GM19025 (cell line): Measurements from ENCODE around the gene TADA3.
A peak's percentile ranks its signal among the peaks of the same experiment; 100 is the strongest.

Experiments
- ATAC-seq: cut with Tn5 transposase; IDR thresholded peaks from one replicate; pipeline ENCODE4 v1.9.1; 2021; ENCODE audit warnings: mild to moderate bottlenecking, low read depth, moderate library complexity; ENCODE audit not compliant: unreplicated experiment

The TADA3 gene, protein sequence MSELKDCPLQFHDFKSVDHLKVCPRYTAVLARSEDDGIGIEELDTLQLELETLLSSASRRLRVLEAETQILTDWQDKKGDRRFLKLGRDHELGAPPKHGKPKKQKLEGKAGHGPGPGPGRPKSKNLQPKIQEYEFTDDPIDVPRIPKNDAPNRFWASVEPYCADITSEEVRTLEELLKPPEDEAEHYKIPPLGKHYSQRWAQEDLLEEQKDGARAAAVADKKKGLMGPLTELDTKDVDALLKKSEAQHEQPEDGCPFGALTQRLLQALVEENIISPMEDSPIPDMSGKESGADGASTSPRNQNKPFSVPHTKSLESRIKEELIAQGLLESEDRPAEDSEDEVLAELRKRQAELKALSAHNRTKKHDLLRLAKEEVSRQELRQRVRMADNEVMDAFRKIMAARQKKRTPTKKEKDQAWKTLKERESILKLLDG

DNA sequence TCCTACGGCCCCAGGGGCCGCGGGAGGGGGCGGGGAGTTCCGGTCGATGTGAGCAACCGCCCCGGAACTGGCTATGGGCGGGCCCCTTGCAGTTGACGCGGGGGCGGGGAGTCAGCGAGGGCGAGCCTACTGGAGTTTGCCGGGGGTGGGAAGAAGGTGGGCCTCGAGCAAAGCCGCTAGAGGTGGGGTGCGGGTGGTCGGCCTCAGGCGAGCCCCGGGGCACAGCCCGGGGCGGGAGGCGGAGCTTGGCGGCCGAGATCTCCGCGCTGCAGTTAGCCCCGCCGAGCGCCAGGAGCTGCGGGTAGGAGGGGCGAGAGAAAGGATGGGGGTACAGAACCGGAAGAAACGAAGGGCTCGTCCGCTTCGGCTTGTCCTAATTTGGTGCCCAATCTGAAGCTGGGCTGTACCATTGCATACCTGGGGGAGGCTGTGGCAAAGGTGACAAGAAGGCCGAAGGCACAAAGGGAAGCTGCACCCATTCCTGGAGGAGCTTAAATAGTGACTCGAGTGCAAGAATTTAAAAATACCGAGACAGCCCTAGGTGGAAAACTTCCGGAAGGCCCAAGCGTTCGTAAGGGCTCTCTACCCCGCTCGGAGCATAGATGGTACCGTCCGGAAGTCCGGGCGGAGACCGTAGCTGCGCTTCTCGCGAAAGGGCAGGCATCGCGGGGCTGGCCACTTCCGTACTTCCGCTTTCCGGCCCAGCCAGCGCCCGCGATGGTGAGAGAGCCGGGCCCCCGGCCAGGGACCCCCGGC lies at the start of gene TADA3, which contains the start of gene ARPC4:
Gene TADA3 (minus strand): TSS at position 69 of the 756 bp plus-strand sequence. CDS start 1,007 bp downstream, outside the sequence.
Gene ARPC4 (plus strand): TSS at position 678 of the 756 bp plus-strand sequence. CDS start 40 bp downstream, at position 718.
- peak; percentile 78 for ATAC-seq

DNA sequence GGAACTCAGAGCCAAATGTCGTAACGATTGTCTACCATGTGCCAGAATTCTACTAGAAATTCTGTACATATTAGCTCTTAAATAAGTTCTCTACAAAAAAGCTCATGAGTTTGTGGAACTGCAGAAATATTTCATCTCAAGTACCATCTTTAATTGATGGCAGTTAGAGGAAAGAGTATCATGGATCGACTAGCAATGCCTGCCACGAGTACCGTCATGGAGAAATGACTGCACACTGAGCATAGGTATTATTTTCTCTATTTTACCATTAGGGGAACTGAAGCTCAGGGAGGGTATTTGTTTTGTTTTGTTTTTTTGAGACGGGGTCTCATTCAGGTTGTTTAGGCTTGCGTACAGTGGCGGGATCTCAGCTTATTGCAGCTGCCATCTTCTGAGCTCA lies 48.7 kb upstream of the TADA3 start:
- no peak for ATAC-seq

DNA sequence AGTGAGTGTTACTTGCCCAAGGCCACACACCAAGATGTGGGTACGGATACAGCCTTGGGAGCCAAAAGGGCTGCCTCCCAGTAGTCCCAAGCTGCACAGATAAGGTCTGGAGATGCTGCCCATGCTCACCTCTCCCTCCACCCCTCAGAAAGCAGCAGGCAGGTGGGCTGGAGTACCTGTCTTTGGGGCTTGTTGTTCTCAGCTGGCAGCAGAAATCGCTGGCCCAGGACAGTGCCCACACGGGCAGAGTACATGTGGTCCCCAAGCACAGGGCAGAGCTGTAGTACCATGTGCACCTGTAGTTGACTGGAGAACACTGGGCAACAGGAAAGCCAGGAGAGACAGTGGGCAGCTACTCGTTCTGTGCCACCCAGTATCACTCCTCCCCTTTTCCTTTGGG lies 46.6 kb upstream of the TADA3 start:
- ATAC-seq: no peak

DNA sequence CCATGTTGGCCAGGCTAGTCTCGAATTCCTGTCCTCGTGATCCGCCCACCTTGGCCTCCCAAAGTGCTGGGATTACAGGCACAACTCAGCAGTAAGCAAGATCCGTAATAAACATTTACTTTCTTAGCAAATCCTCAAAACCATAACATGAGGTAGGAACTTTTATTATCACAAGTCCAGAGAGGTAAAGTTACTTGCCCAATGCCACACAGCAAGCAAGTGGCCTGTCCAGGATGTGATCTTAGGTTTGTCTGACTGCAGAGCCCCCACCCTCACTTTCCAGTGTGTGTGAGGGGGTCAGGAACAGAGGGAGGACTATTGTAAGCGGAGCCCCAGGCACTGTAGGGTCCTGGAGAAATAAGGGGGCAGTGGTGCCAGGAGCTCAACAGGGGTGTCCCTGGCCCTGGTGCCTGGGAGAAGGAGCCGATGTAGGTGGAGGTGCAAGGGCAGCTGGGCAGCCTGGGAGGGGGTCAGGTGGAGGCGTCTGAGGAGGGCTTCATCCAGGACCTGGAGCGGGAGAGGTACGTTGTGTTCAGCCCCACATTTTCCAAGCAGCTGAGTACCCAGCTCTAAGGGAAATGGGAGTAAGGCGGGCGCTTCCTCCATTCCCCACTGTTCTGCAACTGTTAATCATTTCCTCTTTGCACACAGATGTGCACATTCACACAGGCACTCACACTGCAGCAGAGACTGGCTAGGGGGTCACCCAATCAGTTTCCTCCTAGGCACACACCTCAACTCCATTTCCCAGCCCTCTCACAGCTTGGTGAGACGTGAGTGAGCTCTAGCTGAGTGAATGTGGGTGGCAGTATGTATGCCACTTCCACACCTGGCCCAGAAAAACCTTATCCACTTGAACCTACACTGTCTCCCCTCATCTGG lies 45.7 kb upstream of the TADA3 start:
- ATAC-seq: no peak

- ATAC-seq: no peak
Measured at GRCh38 chr3:9834520-9835380, 42.5 kb upstream of the TADA3 start.

DNA sequence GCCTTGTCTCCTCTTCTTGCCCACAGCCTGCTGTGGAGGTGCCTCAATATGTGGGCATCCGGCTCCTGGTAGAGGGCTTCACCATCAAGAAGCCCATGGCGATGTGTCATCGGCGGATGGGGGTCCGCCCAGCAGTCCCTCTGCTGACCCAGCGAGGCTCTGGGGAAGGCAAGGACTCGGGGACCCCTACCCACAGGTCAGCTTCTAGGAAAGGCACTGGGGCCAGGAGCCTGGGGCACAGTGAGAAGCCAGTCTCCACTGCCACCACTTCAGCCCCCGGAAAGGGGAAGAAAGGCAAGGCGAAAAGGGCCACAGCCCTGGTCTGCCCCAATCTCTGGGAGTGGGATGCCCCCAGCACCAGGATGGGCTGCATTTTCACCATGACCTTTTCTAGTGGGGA lies 40.8 kb upstream of the TADA3 start:
- ATAC-seq: no peak

GRCh38 chr3:9831253-9831652 lies 39.0 kb upstream of the TADA3 start:
- ATAC-seq: no peak

GRCh38 chr3:9828801-9829755 lies 36.8 kb upstream of the TADA3 start:
- ATAC-seq: no peak

DNA sequence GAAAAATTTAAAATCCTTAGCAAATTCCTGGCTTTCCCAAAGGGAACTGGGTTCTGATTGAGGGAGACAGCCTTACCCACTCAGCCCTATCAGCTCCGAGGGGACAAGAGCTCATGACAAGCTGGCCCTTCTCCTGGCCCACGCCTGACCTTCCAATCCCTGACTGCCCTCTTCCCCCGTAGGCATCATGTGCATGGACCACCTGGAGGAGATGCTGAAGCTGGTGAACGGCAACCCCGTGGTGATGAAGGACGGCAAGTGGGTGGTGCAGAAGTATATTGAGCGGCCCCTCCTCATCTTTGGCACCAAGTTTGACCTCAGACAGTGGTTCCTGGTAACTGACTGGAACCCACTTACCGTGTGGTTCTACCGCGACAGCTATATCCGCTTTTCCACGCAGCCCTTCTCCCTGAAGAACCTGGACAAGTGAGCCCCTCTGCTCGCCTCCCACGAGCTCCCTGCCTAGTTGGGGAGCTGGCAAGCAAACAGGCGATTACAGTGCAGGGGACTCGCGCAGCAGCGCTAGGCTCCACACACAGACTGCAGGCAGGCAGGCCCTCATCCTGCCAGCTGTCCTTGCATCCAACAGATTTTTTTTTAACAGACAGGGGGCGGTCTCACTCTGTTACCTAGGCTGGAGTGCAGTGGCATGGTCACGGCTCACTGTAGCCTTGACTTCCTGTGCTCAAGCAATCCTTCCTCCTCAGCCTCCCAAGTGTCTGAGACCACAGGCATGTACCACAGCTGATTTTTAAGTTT lies 34.7 kb upstream of the TADA3 start:
- ATAC-seq: no peak

- no peak for ATAC-seq
Measured at GRCh38 chr3:9825451-9826040, 33.3 kb upstream of the TADA3 start.

DNA sequence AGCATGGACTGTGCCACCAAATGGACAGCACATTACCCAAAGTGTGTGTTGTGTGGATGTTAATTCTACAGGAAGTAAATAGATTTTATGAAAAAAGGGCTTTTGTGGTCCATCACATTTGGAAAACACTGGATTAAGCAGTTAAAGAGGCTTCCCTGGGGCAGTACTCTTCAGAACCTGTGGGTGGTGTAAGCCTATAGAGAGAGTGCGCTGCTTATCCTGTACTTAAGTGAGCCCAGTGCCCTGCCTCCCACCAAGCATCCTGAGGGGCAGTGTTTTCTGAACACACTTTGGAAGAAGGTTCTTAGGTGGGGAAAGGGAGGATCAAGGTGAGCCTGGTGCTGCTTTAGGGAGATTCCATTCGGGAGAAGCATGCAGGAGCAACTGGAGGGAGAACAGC lies 28.7 kb upstream of the TADA3 start:
- ATAC-seq: no peak

DNA sequence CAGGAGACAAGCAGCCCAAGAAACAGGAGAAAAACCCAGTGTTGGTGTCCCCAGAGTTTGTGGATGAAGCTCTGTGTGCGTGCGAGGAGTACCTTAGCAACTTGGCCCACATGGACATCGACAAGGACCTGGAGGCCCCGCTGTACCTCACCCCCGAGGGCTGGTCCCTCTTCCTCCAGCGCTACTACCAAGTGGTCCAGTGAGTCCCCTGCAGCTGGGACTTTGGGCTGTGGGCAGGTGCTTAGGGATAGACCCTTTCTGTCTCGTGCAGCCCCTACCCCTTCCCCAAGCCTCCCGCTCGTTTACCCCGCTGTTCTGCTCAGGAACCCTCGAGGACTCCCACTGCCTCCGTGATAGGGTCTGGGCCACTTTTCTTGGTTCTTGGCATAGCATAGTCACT lies 28.3 kb upstream of the TADA3 start:
- ATAC-seq: no peak

DNA sequence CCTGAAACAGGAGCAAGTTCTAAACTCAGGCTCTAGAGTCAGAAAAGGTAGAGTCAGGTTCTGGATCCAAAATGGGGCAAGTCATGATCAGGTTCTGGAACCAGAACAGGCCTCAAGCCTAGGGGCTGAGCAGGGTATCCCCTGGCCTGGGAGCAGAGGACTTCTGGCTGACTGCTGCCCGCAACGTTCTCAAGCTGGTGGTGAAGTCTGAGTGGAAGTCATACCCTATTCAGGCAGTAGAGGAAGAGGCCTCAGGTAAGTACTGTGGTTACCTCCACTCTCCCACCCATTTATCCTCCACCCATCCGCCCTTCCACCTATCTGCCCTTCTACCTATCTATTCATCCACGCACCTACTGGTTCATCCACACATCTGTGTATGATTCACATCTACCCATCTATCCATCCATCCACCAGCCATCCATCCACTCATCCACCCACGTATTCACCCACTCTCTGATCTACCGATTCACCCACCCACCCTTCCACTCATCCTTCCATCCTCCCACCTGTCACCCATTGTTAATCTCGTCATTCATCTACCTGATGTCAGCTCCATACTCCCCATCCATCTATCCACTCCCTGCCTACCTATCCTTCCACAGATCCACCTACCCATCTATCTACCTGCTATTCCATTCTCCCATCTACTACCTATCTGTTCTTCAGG lies 26.5 kb upstream of the TADA3 start:
- ATAC-seq: no peak

DNA sequence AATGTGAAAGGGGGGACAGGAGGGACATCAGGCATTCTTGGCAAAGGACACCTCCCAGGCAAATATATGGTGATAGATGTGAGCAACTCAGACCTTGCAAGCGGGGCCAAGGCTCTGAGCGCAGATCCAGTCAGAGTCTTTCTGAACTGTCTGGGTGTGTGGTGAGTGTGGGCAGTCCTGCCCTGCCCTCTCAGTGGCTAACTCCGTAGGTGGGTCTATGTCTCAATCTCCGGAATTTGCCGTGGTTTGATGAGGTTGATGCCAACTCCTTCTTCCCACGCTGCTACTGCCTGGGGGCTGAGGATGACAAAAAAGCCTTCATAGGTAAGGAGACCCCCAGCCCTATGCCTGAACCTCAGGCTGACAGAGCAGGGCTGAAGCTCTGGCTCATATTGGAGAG lies 25.2 kb upstream of the TADA3 start:
- ATAC-seq: no peak

GRCh38 chr3:9815986-9816385 lies 23.7 kb upstream of the TADA3 start:
- no peak for ATAC-seq

GRCh38 chr3:9812870-9813483 lies 20.7 kb upstream of the TADA3 start:
- no peak for ATAC-seq

- no peak for ATAC-seq
Measured at GRCh38 chr3:9810846-9811245, 18.6 kb upstream of the TADA3 start.
